CD4-positive, alpha-beta T cell treated with Interleukin-4 for 4 hours (primary cell): ENCODE results near the gene DOCK2.

Experiments used
- DNase-seq: peaks from one replicate; pipeline ENCODE4 v3.0.0-alpha.2; 2020

The DOCK2 gene

GRCh38 chr5:170010595-170010994 lies 373.5 kb downstream of the DOCK2 start:
- no peak for DNase-seq

- no peak for DNase-seq
These were observed 374.7 kb downstream of the DOCK2 start for GRCh38 chr5:170011751-170012150.

DNA sequence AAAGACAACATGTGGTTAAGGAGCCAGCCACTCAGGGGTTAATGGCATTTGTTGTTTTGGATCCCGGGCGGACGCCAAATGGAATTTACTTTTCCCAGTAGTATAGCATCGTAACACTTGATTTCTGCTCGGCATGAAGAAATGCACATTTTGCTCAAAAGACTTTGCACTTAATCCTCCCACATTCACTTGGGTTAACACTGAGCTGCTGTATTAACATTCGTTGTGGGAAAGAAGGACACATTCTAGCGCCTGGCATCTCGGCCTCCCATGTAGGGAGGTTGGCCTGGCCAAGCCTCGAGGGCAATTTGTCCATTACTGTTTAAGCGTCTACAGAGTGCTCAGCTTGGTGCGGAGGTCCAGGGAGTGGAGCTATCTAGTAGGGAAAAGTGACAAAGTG lies 375.5 kb downstream of the DOCK2 start:
- no peak for DNase-seq

DNA sequence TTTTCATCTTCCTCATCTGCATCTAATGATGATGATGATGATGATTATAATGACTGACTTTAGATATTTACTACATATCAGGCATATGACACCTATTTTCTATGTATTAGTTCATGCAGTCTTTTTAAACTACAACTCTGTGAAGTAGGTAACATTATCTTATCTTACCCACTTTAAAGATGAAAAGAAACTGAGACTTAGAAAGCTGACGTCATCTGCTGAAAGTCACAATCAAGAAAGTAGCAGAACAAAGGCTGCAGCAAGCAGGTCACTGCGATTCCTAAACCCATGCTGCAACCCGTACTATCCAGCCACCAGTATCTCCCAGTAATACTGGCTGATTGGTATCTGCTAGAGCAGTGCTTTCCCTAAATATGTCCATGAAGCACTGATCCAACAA lies 383.3 kb downstream of the DOCK2 start:
- DNase-seq: no peak

GRCh38 chr5:170021506-170021905 lies 384.4 kb downstream of the DOCK2 start:
- no peak for DNase-seq

DNA sequence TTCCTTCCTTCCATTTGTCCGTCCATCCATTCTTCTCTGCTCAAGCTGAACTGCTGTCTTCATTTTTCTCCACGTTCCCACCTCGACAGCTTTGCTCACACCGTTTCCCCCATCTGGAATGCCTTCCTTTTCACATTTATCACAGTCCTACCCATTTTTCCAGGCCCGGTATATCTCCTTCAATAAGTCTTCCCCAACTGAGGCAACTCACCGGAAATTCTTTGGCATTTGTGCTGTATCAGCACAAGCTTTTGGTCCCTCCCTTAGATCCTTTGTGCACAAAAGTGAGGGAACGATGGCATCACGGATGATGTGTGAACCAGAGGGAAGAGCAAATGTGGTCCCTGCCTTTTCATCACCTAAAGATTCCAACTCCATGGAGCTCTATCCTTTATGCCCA lies 388.8 kb downstream of the DOCK2 start:
- DNase-seq: no peak

DNA sequence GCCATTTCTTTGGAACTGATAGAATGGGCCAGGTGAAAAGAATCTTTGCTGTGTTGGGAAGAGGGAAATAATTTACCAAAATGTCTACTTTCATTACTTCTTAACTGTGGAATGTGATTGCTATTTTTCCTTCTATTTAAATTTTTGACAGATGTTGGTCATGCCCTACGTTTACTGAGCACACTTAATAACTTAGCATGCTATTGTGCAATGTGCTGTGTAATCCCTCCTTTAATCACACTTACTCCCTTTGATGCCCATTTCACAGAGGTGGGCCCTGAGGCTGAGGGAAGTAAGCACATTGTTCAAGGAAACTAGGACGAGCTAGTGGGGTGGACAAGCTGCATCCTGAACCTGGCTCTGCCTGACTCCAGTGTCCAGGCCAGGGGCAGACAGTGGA lies 391.0 kb downstream of the DOCK2 start:
- DNase-seq: no peak

GRCh38 chr5:170034231-170034630 lies 397.2 kb downstream of the DOCK2 start:
- no peak for DNase-seq

DNA sequence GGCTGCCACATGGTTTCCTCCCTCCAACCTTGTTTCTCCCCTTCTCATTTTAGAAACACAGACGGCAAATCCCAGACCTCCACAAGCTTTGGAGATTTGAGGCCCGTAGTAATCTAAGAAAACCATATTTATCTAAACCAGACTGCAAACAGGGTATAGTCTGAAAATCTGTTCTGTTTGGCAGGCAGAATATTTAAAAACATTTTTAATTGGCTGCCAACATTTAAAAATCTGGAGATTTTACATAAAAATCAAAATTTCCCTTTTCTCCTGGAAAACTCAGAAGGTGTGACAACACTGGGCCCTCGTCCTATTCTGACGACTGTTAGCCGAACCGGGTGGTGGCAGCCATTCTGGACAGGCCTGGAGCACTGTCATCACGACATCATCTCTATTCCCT lies 401.2 kb downstream of the DOCK2 start:
- DNase-seq: no peak

GRCh38 chr5:170039830-170040229 lies 402.8 kb downstream of the DOCK2 start:
- no peak for DNase-seq

DNA sequence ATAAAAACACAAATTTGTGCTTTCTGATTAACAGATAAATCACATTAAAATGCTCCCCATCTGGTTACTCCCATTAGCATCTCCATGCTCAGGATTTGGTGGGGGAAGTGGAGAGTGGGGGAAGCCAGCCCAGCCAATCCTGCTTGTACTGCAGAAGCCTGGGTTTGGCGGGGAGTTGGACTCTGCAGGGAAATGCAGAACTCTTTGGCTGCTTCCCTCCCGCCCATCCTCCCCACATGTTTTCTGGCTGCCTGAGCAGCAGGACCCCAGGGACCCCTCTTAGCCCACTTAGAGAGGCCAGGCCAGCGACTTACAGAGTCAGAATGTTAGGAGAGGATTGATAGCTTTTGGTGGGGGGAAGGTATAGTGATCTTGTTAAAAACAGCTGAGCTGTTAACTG lies 409.2 kb downstream of the DOCK2 start:
- no peak for DNase-seq

DNA sequence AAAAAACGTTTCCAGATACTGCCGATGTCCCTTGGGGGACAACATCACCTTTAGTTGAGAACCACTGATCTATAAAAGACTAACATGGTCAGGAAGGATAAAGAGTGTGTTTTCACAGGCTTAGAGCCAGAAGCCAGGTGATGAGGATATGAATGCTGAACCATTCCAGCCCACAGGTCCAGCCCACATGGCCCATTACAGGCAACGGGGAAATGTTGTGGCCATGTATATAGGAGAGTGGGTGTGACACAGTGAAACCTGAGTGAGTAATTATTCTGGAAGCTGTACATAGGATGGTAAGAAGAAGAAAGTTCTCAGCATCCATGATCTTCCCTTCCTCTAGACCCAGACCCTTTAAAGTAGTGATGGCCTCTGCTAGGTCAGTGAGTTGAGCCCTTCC lies 412.6 kb downstream of the DOCK2 start:
- DNase-seq: no peak

- no peak for DNase-seq
These were observed 416.8 kb downstream of the DOCK2 start for GRCh38 chr5:170053896-170054295.

DNA sequence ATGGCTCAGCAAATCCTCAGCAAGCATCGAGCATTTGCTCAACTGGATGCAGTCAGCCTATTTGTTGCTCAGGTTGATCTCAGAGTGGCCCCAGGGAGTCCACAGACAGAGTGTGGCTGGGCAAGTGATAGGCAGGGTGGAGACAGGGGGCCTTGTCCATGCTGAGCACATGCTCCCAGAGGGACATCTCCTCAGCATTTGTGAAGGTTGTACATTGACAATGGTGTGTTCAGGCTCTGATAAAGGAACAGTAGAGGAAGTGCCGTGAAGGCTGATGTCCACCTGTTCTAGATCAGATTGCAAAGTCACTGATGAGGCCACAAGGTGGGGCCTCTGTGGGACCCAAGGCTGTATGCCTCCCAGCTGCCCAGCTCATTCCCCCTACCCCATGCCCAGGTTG lies 418.5 kb downstream of the DOCK2 start:
- no peak for DNase-seq

GRCh38 chr5:170056561-170057267 lies 419.6 kb downstream of the DOCK2 start:
- no peak for DNase-seq

DNA sequence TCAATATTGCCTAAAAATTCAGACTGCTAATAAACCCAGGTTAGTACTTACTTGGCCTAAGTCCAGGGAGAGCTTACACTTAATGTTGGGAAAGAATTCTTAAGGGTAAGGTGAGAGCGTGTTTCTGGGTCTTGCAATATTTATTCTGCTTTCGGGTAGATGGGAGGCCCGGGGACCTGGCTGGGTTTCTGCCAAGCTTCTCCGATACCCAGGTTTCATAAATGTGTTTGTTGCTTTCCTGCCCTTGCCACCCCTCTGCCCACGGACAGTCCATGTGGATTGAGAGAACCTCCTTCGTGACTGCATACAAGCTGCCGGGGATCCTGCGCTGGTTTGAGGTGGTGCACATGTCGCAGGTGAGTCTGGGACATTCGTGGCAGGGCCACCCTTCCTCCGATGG lies 420.2 kb downstream of the DOCK2 start:
- DNase-seq: no peak

GRCh38 chr5:170059221-170059620 lies 422.1 kb downstream of the DOCK2 start:
- no peak for DNase-seq

DNA sequence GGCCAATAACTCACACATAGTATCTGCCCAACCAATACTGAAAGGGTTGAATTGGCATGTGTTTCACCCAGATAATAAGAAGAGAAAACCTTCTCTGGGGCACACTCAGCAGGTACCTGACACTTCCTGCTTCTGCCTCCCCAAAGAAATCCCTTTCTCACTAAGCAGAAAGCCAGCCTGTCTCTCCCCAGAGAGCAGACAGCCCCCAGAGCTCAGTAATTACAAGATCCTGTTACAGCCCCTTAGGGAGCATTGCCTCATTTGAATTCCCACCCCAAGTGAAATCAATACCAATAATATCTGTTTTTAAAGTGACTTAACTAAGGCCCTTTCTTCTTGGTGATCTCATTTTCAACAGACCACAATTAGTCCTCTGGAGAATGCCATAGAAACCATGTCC lies 430.1 kb downstream of the DOCK2 start:
- DNase-seq: no peak

- DNase-seq: no peak
These were observed 430.6 kb downstream of the DOCK2 start for GRCh38 chr5:170067574-170068170.

GRCh38 chr5:170069512-170069911 lies 432.4 kb downstream of the DOCK2 start:
- no peak for DNase-seq

GRCh38 chr5:170070556-170071412 lies 433.7 kb downstream of the DOCK2 start:
- no peak for DNase-seq

- DNase-seq: no peak
These were observed 434.7 kb downstream of the DOCK2 start for GRCh38 chr5:170071748-170072147.

- no peak for DNase-seq
These were observed 438.6 kb downstream of the DOCK2 start for GRCh38 chr5:170075696-170076095.

DNA sequence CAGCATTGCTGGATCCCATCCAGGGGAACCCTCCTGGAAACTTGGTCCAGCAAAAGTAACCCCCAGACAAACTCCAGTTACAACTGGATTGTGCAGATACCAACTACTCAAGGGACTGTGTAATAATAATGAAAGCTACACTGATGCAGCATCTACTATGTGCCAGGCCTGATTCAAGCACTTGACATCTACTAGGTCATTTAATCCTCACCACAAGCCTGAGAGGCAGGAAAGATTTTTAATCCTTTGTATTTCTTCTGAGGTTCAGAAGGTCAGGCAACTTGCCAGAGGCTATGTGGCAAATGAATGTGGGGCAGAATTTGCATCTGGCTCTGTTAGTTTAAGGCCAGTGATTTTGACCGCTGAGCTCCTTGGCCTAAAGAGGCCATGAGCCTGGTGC lies 439.1 kb downstream of the DOCK2 start:
- DNase-seq: no peak
